Peyer's patch (tissue), 4 donors: ENCODE results near the gene LTF.

Source experiments
- CTCF ChIP-seq, 6 experiments: fragments of 450-650 bp in 4 of 6; fragments of 200-600 bp in 2 of 6; sonication (generic) in 1 of 6; IDR thresholded peaks; one replicate each; pipeline ENCODE4 v1.5.1; 2017 to 2019; ENCODE audit warnings: antibody characterized with exemption in 6 of 6, mild to moderate bottlenecking in 3 of 6, moderate library complexity in 1 of 6
- POLR2A ChIP-seq, 2 donors: fragments of 450-650 bp; IDR thresholded peaks; one replicate each; pipeline ENCODE4 v1.5.1; 2017; ENCODE audit warnings: antibody characterized with exemption in 2 of 2, mild to moderate bottlenecking in 2 of 2, moderate library complexity in 2 of 2

- no peak for TF ChIP-seq CTCF (IDR thresholded peaks at IDR 0.05)
- TF ChIP-seq POLR2A (IDR thresholded peaks at IDR 0.05): no peak
These were observed 4.3 kb upstream of the LTF start for GRCh38 chr3:46468753-46469600.
